T1000 (cell line): ENCODE results near the gene FMC1.
A peak's percentile ranks its signal among the peaks of the same experiment; 100 is the strongest.
"Not testable (repeated sequence)": the region's sequence is repeated elsewhere in the genome, so short reads cannot be mapped to it uniquely, and the experiment has no call there.

Experiments
- DNase-seq: peaks from one replicate; lab custom pipeline; 2025; ENCODE audit warnings: mixed read lengths; lab: John Stamatoyannopoulos, UW

The FMC1 gene, protein sequence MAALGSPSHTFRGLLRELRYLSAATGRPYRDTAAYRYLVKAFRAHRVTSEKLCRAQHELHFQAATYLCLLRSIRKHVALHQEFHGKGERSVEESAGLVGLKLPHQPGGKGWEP

DNA sequence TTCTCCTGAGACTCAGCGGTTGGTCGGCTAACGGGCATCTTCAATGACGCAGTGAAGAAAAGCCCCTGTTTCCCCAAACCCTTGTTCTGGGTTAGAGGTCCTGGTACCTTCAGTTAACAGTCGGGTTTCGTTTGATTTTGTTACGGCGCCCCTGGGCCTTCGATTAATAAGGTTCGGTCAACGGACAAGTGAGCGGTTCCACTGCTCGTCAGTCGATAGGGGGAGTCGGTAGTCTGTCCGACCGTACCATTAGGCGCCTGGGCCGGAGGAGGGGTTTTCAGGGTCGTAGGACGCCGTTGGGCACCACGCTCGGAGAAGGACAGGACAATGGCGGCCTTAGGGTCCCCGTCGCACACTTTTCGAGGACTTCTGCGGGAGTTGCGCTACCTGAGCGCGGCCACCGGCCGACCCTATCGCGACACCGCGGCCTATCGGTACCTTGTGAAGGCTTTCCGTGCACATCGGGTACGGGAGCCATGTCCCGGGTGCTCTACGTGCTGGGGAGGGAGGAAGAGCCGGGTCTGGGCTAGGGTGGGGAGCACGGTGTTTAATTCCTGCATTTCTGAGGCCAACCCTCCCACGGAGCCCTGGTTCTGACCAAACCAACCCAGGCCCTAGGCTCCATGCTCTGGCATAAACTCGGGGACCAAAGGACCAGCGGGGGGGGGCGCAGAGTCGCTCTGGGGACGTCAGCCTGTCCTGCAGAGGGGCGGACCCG, at the start of gene FMC1:
FMC1 (plus strand) TSS at position 280 of the 718 bp plus-strand sequence; CDS start at position 328, 48 bp downstream.
- peak; percentile 80 for DNase-seq

DNA sequence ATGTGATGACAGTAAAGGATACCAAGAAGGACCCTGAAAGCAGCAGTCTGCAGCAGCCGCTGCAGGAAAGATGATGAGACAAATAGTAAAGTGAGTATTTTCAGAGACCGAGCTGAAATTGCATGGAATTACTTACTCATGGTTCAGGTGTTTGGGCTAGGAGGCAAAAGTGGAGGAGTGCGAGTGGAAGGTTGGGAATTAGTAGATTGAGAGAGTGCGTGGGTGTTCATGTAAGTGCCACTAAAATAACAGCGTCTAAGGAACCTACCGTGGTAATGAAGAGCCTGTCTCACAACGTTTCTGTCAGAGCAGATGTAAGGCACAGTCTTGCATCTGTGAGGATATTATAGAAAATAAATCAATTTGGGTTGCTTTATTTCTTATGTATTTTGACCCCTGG, 48.3 kb upstream of the FMC1 start:
- no peak for DNase-seq

DNA sequence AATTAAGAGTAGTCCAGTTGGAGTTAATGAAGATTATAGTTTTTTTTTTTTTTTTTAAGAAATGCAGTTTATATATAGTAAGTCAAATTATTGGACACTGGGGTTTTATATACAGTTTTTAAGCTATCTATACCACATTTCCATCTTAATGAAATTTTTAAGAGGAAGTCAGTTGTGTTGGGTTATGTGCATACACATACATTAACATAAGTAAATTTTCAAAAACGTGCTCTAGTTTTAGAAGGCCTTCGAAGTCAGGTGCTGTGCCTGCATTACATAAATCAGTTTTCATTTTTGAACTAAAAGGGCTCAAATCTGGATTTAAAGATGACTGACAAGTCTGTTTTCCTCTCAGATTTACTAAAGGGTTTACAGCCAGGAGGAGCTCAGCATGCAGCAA, 47.6 kb upstream of the FMC1 start:
- no peak for DNase-seq

DNA sequence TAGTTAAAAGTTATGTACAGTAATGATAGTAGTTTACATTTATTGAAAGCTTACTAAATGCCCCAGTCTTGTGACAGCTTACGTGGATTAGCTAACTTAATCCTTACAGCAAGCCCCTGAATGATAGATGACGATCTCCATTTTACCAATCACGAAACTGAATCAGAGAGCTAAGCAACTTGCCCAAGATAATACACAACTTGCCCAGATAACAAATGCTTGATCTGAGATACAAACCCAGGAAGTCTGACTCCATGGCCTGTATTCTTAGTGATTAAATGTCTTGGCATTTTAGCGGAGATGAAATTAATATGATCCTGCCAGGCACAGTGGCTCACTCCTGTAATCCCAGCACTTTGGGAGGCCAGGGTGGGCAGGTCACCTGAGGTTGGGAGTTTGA, 46.9 kb upstream of the FMC1 start:
- no peak for DNase-seq

GRCh38 chr7:139294951-139295575, 46.1 kb upstream of the FMC1 start:
- DNase-seq, result no peak

DNA sequence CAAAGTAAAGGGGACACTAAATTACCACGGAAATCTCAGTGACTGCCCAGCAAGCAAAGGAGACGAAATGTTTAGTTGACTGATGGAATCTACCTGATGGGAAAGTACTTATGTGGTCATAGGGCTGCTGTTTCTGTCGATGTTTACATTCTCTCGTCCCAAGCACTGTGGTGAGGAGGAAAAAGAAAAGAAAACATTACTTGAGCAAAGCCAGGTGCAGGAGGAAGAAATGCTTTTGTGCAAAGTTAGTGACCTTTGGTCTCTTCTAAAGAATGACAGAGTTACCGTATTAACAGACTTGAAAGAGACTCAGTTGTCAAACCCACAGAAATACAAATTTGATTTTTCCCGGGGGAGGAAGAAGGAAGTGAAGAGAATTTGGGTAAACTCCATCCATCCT, 43.3 kb upstream of the FMC1 start:
- no peak for DNase-seq

DNA sequence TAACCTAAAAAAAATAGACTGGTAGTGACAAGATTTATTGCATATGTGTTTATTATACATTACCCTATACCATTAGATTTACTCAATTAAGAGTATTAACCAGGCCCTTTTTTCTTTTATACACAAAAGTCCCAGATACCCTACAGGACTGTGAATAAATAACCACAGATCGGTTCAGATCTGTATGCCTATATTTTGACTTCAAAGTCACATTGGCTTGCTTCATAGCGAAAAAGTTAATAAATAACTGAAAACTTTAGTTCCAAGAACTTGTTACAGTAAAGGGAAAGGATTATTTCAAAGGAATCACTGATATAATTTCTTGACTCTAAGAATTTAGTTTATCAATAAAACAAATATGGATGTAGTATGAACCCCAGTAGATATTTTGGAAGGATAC, 41.8 kb upstream of the FMC1 start:
- DNase-seq, result no peak

- no peak for DNase-seq
These were observed 40.7 kb upstream of the FMC1 start for GRCh38 chr7:139300390-139300789.

DNA sequence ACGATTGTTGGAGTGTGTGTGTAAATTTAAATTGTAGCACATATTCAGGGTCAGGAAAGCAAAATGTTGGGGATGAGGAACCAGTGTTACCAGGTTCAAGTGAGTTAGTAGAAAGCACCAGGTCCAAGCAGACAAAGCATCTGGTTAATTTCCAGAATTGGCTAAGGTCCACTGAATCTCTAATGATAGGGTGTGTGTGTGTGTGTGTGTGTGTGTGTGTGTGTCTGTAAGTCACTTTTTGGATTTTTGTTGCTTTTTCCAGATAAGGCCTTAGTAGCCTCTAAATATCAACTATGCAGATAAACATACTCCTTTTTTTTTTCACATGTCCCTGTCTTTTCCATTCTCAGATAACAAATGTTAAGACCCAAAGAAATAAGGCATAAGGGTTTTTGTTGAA, 36.6 kb upstream of the FMC1 start:
- DNase-seq, result no peak

- DNase-seq, result no peak
These were observed 23.1 kb upstream of the FMC1 start for GRCh38 chr7:139317939-139318505.

GRCh38 chr7:139321071-139321745, 19.9 kb upstream of the FMC1 start:
- no peak for DNase-seq

GRCh38 chr7:139324709-139325108, 16.4 kb upstream of the FMC1 start:
- not testable (repeated sequence) for DNase-seq

- no peak for DNase-seq
These were observed 12.8 kb upstream of the FMC1 start for GRCh38 chr7:139328375-139328774.

GRCh38 chr7:139329119-139329518, 12.0 kb upstream of the FMC1 start:
- DNase-seq, result no peak

DNA sequence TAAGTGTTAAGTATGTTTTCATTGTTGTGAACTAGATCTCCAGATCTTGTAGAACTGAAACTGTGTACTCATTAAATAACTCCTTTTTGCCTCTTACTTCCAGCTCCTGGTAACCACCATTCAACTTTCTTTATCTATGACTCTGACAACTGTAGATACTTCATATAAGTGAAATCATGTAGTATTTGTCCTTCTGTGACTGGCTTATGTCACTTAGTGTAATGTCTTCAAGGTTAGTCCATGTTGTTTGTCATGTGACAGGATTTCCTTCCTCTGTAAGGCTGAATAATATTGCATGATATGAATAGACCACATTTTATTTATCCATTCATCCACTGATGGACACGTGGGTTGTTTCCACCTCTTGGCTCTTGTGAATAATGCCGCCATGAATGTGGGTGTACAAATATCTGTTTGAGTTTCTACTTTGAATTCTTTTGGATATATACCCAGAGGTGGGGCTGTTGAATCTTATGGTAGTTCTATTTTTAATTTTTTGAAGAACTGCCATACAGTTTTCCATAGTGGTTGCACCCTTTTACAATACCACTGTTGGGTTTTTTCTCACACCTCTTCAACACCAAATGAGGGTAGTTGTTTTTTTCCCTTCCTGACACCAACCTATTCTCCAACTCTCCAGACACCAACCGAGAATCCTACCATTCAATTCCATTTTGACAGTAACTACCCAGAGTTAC, 10.7 kb upstream of the FMC1 start:
- no peak for DNase-seq

DNA sequence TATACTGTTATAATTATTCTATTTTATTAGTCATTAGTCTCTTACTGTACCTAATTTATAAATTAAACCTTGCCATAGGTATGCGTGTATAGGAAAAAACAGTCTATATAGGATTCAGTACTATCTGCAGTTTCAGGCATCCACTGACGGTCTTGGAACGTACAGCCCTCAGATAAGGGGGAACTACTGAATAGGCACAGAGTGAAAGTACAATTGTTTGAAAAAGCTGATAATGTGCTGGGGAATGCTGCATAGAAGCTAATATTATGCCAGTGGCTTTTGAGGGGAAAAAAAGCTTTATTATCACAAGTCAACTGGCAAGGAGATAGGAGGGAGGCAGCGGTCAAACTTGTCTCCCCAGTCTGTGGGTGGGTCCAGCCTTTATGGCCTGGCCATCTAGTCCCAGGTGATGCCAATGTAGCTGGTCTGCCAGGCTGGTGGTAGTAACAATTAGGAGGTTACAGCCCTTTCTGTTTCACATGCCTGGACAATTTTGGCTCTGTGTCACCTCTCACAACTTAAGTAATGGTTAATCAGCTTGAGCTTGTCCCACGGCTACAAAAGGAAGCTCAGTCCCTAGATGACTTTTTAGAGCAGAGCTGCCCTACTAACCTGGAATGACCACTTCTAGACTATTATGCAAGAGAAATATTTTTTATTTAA, 8.3 kb upstream of the FMC1 start:
- no peak for DNase-seq

DNA sequence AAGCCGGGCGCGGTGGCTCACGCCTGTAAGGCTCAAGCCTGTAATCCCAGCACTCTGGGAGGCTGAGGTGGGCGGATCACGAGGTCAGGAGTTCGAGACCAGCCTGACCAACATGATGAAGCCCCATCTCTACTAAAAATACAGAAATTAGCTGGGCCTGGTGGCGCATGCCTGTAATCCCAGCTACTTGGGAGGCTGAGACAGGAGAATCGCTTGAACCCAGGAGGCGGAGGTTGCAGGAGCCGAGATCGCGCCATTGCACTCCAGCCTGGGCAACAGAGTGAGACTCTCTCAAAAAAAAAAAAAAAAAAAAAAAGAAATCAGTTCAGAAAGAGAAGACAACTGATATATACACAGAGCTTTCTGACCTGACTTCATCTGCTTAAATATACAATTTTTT, 7.7 kb upstream of the FMC1 start:
- DNase-seq, result not testable (repeated sequence)

- DNase-seq, result no peak
These were observed 6.6 kb upstream of the FMC1 start for GRCh38 chr7:139334399-139335150.

GRCh38 chr7:139339025-139339424, 2.1 kb upstream of the FMC1 start:
- DNase-seq, result no peak

- DNase-seq, result no peak
These were observed 1.5 kb upstream of the FMC1 start for GRCh38 chr7:139339698-139340036.
